ENCODE results near the gene RFPL3.

DNA sequence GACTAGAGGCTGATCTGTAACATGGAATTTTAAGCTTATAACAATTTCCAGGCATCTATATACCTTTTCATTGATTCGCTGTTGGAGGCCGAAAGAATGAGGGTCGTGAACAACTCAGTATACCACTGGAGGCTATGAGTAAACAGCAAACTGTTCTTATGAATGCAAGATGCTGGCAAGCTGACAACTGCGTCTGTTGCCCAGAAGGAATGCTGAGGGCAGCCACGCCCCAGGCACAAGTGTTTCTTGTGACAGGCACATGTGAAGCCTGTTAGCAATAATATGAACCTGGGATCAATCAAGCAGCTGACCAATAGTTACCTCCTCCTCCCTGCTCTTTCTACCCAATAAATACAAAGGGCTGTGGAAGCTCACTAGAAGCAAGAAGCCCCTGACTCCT lies 39.1 kb downstream of the RFPL3 start:
- TF ChIP-seq CTCF (IDR thresholded peaks at IDR 0.05) (no peak), SREBF2 (IDR thresholded peaks at IDR 0.05) (no peak), CEBPB (IDR thresholded peaks at IDR 0.05) (no peak), JUNB (IDR thresholded peaks at IDR 0.05) (no peak), POLR2A (IDR thresholded peaks at IDR 0.05; ENCODE audit: low read length) (no peak), RNF2 (IDR thresholded peaks at IDR 0.05; ENCODE audit: borderline replicate concordance, low read depth) (no peak), NR3C1 (IDR thresholded peaks at IDR 0.05) (no peak), CHD4 (IDR thresholded peaks at IDR 0.05; ENCODE audit: borderline replicate concordance) (no peak), HOXB13 (CRISPR knock-in tag; IDR thresholded peaks at IDR 0.05; ENCODE audit: low read depth) (no peak)
- TF ChIP-seq, protein P1, sequence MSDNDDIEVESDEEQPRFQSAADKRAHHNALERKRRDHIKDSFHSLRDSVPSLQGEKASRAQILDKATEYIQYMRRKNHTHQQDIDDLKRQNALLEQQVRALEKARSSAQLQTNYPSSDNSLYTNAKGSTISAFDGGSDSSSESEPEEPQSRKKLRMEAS (IDR thresholded peaks at IDR 0.05): no peak
